Measurements from ENCODE around the gene MORN1.

MORN1 gene

DNA sequence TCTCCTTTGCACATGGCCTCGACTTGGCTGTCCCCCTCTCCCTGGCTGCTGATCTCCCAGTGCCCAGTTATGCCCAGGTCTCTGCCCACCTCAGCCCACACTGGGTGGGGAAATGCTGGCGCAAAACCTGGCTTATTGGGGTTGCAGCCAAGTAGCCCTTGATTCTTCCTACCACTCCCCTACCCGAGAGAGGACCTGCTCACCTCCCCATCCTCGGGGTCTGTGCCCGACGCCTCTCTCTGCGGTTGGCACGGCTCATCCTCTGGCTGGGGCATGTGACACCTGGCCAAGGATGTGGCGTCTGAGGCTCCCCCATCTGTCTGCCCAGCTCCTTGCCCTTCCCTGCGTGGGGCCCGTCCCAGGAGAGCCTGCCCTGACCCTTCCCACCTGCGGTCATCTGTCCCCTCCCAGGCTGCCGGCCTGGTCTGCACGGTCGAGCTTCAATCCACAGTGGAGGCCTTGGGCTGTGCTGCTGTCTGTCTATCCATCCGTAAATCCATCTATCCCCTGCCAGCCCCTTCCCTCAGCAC, 27.5 kb upstream of the MORN1 start:
- DNase-seq (ENCODE audit: insufficient read length), result no peak
- no peak for FAIRE-seq
- TF ChIP-seq POLR2AphosphoS5 (IDR thresholded peaks at IDR 0.05; ENCODE audit: low read depth, low read length) (no peak), TAF1 (IDR thresholded peaks at IDR 0.05; ENCODE audit: borderline replicate concordance, low read depth, low read length) (no peak), POLR2A (IDR thresholded peaks at IDR 0.05; ENCODE audit: low read depth, low read length) (no peak)

GRCh38 chr1:2417833-2418225, 26.5 kb upstream of the MORN1 start:
- no peak for DNase-seq (ENCODE audit: insufficient read length)
- no peak for FAIRE-seq
- TF ChIP-seq TAF1 (IDR thresholded peaks at IDR 0.05; ENCODE audit: borderline replicate concordance, low read depth, low read length) (no peak), POLR2A (IDR thresholded peaks at IDR 0.05; ENCODE audit: low read depth, low read length) (no peak), POLR2AphosphoS5 (IDR thresholded peaks at IDR 0.05; ENCODE audit: low read depth, low read length) (no peak)

DNA sequence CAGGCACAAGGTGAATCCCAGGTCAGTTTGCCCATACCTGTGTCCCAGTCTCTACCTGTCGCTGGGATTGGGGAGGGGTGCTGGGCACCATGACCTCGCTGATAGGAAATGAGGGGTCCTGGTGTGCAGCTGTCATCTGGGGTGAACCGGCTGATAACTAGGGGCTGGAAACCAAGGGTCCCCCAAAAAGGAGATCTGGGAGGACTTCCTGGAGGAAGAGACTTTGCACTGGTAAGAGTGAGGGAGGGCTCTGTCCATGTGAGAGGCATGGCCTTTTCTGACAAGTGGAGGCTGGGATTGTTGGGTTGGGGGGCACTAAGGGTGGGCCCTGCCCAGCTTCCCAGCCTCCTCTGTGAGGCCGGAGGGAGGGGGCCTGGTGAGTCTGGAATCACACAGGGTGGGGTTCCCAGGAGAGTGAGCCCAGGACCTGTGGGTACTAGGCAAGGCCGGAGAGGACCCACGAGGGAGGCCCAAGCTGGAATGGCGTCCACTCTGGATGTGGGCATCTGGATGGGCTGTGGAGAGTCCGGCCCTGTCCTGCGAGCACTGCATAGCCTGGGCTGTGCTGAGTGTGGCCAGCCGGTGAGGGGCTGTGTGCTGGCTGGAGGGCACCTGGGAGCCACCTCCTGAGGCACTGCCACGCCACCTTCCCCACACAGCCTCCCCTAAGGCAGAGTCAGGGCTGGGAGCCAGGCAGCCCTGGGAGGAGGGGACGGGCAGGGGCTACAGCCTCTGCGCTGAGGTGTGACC, 25.9 kb upstream of the MORN1 start:
- no peak for TF ChIP-seq TAF1 (IDR thresholded peaks at IDR 0.05; ENCODE audit: borderline replicate concordance, low read depth, low read length)
- no peak for TF ChIP-seq POLR2AphosphoS5 (IDR thresholded peaks at IDR 0.05; ENCODE audit: low read depth, low read length)
- TF ChIP-seq POLR2A (IDR thresholded peaks at IDR 0.05; ENCODE audit: low read depth, low read length), result no peak
- FAIRE-seq (no peak), DNase-seq (ENCODE audit: insufficient read length) (no peak)

DNA sequence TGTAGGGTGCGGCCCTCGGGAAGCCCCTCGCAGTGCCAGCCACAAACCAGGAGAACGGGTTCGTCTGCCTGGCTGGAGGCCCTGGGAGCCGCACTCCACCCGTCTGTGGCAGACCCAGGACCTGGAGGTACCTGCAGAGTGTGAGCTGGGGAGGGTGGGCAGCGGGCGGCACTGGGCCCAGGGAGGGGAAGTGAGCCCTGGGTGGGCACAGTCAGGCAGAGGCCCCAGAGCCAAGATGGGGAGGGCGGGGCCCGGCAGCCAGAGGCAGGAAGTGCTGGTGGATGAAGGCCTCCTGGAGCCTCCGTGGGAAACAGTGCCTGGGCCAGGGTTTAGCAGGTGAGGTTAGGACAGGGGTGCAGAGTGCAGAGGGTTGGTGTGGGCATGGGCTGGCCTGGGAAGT, 25.0 kb upstream of the MORN1 start:
- DNase-seq (ENCODE audit: insufficient read length), result no peak
- TF ChIP-seq TAF1 (IDR thresholded peaks at IDR 0.05; ENCODE audit: borderline replicate concordance, low read depth, low read length) (no peak), POLR2AphosphoS5 (IDR thresholded peaks at IDR 0.05; ENCODE audit: low read depth, low read length) (no peak), POLR2A (IDR thresholded peaks at IDR 0.05; ENCODE audit: low read depth, low read length) (no peak)
- FAIRE-seq, result no peak

DNA sequence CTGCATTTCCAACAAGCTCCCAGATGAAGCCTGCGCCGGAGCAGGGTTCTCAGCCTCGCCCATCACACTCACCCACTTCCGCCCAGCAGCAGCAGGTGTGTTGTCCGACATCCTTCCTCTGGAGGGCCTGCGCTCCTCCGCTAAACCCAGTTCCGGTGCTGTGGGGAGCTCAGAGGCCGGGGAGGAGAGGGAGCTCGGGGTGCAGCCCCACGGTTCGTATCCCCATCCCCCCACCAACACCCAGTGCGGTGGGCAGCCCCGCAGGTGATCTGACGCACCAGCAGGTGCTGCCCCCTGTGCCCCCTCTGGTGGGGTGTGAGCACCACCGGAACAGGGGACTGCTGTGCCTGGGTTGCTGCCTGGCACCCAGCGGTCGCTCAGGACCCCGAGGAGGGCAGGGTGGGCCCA, 24.5 kb upstream of the MORN1 start:
- TF ChIP-seq POLR2A (IDR thresholded peaks at IDR 0.05; ENCODE audit: low read depth, low read length) (no peak), POLR2AphosphoS5 (IDR thresholded peaks at IDR 0.05; ENCODE audit: low read depth, low read length) (no peak), TAF1 (IDR thresholded peaks at IDR 0.05; ENCODE audit: borderline replicate concordance, low read depth, low read length) (no peak)
- FAIRE-seq, result peak; percentile 67
- DNase-seq (ENCODE audit: insufficient read length), result no peak

DNA sequence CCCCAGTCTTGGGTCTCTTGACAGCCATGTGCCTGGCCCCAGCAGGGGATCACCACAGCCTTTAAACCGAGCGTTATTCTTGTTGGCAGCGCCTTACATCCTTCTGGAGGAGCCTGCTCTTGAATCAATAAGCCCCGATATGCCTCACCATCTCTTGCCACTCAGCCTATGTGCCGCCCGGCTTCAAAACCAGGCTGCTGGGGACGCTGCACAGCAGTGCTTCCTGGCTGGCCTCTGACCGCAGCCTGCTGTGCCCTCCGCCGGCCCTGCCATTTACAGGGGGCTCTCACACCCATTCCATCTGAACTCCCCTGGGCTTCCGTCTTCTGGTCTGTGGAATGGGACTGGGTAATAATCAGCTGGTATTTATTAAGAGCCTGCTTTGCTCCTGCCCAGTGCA, 24.0 kb upstream of the MORN1 start:
- TF ChIP-seq POLR2A (IDR thresholded peaks at IDR 0.05; ENCODE audit: low read depth, low read length) (no peak), TAF1 (IDR thresholded peaks at IDR 0.05; ENCODE audit: borderline replicate concordance, low read depth, low read length) (no peak), POLR2AphosphoS5 (IDR thresholded peaks at IDR 0.05; ENCODE audit: low read depth, low read length) (no peak)
- FAIRE-seq (no peak), DNase-seq (ENCODE audit: insufficient read length) (no peak)

- TF ChIP-seq POLR2AphosphoS5 (IDR thresholded peaks at IDR 0.05; ENCODE audit: low read depth, low read length) (no peak), TAF1 (IDR thresholded peaks at IDR 0.05; ENCODE audit: borderline replicate concordance, low read depth, low read length) (no peak), POLR2A (IDR thresholded peaks at IDR 0.05; ENCODE audit: low read depth, low read length) (no peak)
- DNase-seq (ENCODE audit: insufficient read length), result peak; percentile 89
- peak; percentile 56 for FAIRE-seq
Measured at GRCh38 chr1:2414297-2414958, 23.1 kb upstream of the MORN1 start.

- TF ChIP-seq POLR2AphosphoS5 (IDR thresholded peaks at IDR 0.05; ENCODE audit: low read depth, low read length), result no peak
- TF ChIP-seq POLR2A (IDR thresholded peaks at IDR 0.05; ENCODE audit: low read depth, low read length), result no peak
- TF ChIP-seq TAF1 (IDR thresholded peaks at IDR 0.05; ENCODE audit: borderline replicate concordance, low read depth, low read length), result no peak
- no peak for DNase-seq (ENCODE audit: insufficient read length)
- FAIRE-seq, result peak; percentile 50
Measured at GRCh38 chr1:2413495-2414296, 22.3 kb upstream of the MORN1 start.

GRCh38 chr1:2412773-2413494, 21.6 kb upstream of the MORN1 start:
- FAIRE-seq (no peak), DNase-seq (ENCODE audit: insufficient read length) (peak; percentile 73)
- no peak for TF ChIP-seq POLR2AphosphoS5 (IDR thresholded peaks at IDR 0.05; ENCODE audit: low read depth, low read length)
- TF ChIP-seq POLR2A (IDR thresholded peaks at IDR 0.05; ENCODE audit: low read depth, low read length), result peak; percentile 73; the same call in 1 of the 2 replicates

GRCh38 chr1:2412395-2412772, 21.0 kb upstream of the MORN1 start, which contains the start of gene PEX10:
Gene PEX10, minus strand, starts transcription at chr1:2412564. Its CDS starts 62 bp downstream, at chr1:2412502.
- TF ChIP-seq POLR2AphosphoS5 (IDR thresholded peaks at IDR 0.05; ENCODE audit: low read depth, low read length) (no peak), TAF1 (IDR thresholded peaks at IDR 0.05; ENCODE audit: borderline replicate concordance, low read depth, low read length) (no peak)
- DNase-seq (ENCODE audit: insufficient read length) (peak; percentile 96), FAIRE-seq (peak; percentile 99)

Measured in GM12892 (cell line).